GM18519 (cell line): ENCODE data around the gene CENPP.
"Not testable (repeated sequence)": the region's sequence is repeated elsewhere in the genome, so short reads cannot be mapped to it uniquely, and the experiment has no call there.

ENCODE experiments used
- ATAC-seq: cut with Tn5 transposase; IDR thresholded peaks from one replicate; pipeline ENCODE4 v1.9.1; 2021; ENCODE audit warnings: mild to moderate bottlenecking, moderate library complexity; ENCODE audit not compliant: unreplicated experiment, low FRiP score

CENPP gene

DNA sequence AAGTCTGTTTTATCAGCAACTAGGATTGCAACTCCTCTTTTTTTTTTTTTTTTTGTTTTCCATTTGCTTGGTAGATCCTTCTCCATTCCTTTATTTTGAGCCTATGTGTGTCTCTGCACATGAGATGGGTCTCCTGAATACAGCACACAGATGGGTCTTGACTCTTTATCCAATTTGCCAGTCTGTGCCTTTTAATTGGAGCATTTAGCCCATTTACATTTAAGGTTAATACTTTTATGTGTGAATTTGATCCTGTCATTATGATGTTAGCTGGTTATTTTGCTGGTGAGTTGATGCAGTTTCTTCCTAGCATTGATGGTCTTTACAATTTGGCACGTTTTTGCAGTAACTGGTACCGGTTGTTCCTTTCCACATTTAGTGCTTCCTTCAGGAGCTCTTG lies 246.1 kb downstream of the CENPP start:
- not testable (repeated sequence) for ATAC-seq

DNA sequence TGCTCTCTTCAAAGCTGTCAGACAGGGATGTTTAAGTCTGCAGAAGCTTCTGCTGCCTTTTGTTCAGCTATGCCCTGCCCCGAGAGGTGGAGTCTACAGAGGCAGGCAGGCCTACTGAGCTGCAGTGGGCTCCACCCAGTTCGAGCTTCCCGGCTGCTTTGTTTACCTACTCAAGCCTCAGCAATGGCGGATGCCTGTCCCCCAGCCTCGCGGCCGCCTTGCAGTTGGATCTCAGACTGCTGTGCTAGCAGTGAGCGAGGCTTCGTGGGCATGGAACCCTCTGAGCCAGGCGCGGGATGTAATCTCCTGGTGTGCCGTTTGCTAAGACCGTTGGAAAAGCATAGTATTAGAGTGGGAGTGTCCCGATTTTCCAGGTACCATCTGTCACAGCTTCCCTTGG lies 247.9 kb downstream of the CENPP start:
- not testable (repeated sequence) for ATAC-seq

DNA sequence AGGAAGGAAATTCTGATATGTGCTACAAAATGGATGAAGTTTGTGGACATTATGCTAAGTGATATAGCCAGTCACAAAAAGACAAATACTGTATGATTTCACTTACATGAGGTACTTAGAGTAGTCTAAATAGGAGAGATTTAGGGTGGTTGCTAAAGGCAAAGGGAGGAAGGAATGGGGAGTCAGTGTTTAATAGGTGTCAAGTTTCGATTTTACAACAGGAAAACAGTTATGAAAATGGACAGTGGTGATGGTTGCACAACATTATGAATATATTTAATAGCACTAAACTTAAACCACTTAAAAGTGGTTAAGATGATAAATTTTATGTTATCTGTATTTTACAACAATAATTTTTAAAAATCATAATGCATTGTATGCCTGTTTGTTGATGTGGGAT lies 250.4 kb downstream of the CENPP start:
- ATAC-seq = no peak

DNA sequence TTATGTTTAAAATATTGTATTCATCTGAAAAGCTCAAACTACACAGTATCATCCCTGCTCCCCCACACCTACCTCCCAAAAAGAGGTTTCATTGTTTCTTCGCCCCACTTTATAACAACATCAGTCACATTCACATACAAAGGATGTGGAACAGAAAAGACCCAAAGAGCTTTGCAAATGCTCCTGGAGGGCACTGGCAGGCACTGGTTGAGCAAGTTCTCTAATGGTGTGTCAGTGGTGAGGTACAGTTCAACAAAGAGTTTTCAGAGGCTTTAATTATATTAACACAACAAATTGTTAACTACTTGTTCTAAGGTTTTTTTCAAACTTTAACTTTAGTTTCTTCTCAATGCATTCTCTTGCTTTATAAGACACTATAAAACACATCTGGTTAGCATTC lies 264.2 kb downstream of the CENPP start:
- no peak for ATAC-seq

DNA sequence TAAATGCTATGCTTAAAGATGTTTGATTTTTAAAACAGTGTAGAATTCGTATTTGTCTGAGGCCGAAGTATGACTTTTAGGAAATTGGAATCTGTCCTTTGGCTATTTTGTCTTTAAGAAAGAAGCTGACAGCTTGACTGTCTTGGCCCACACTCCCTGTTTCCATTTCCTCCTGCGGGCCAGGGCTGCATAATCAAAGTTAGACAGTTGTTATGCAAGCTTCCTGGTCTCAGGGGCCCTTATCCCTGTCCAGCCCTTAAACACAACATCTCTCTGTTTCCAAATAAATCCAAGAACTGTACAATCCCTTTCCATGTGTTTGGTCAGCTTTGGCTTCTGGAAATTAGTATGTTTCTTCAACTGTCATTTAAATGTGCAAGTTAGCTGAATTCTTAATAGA lies 264.6 kb downstream of the CENPP start:
- no peak for ATAC-seq

DNA sequence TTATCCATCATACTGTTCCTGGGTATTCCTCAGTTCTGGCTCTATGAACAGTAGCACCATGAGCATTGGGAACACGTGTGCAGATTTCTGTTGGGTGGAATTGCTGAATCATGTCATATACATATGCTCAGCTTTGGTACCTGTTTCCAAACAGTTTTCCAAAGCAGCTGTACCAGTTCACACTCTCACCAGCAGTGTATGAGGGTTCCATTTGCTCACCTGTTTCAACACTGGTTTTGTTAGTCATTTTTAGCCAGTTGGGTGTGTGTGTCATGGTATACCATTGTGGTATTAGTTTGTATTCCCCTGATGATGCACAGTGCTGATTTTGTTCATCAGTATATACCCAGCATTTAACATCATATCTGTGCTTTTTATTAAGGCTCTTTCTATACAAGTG lies 266.8 kb downstream of the CENPP start:
- ATAC-seq = no peak

DNA sequence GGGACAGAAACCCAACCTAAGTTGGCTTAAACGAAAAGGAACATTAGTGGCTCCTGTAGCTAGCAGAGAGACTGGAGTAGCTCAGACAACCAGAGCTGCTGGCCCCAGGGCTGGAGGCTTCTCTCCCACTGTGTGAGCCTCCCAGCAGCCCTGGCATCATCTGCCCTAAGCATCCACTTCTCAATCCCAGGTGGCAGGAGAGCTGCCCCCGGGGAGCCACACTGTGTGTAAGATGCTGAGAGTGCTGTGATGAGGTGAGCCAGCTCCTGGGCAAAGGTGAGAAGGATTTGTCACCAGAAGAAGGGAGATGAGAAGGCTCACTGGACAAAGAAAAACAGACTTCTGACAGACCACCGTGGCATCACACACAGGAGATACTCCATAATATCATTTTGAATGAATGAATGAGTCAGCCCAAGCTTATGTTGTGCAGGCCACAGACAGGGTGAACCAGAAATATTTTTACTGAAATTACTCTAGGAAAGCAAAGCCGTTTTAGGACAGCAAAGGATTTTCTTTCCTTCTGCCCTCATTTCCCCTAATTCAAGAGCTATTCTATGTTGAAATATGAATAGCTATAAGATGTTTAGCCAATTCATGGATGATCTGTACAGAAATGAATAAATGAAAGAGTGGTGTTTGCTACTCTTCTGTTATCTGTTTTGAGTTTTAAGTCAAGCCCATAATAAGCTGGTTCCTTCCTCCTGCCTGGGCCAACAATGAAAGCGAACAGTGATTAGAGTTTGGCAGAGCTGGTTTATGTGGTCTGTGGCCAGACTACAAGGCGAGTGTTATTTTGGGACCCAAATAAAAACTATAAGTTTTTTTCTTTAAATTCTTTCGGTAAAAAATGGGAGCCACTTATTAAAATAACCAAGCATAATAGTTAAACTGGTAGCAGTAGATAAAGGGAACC lies 267.5 kb downstream of the CENPP start:
- no peak for ATAC-seq

DNA sequence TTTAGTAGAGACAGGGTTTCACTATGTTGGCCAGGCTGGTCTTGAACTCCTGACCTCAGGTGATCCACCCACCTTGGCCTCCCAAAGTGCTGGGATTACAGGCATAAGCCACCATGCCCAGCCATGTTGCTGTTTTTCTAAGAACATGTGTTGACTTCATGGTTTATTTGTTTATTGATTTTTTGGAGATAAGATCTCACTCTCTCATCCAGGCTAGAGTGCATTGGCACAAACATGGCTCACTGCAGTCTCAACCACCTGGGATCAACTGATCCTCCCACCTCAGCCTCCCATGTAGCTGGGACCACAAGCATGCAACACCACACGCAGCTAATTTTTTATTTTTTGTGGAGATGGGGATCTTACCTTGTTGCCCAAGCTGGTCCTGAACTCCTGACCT lies 269.3 kb downstream of the CENPP start:
- ATAC-seq = not testable (repeated sequence)

DNA sequence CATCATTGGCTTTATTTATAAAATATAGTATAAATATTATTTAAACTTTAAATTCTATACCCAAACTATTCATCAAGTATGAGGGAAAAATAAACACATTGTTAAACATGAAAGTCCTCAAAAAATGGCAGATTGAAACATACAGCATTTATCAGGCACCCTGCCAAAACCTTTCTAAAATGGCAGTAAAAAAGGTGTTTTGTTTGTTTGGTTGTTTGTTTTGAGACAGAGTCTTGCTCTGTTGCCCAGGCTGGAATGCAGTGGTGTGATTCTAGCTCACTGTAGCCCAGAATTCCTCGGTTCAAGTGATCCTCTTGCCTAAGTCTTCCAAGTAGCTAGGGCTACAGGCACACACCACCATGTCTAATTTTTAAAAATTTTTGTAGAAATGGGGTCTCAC lies 270.2 kb downstream of the CENPP start:
- ATAC-seq = no peak

DNA sequence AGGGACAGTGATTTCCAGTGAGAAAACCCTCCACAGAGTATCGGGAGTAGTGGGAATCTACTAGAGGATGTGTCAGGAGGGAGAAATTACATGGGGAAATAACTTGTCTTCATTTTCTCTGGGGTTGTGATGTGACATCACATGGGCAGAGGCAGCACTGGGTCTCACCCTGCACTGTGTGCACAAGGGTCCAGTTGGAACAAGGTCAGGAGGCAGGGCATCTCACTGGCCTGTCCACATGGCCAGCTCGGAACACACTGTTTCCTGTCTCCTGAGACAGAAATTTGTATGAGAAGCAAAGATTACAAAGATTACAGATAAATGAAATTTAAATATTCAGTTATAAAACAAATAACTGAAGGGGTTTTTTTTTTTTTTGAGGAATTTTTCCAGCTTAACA lies 272.6 kb downstream of the CENPP start:
- ATAC-seq = no peak

DNA sequence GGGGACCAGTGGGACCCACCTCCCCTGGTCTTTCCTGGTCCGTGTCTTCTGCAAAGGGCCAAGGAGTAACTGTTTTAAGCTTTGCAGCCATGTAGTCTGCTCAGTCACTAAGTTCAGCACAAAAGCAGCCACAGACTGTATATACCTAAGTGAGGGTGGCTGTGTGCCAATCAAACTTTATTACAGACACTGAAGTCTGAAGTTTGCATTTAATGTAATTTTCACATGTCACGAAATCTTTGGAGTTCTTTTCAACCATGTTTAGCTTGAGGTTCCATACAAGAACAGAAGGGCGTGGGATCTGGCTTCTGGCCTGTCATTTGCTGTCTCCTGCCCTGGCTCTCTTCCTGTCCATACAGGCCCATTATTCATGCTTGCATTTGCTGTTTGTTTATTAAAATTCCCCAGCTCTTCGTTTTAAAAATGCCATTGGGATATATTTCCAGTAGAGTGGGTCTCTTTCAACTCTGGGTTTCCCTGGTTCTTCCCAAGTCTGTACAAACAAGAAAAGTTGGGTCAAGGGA lies 274.2 kb downstream of the CENPP start:
- ATAC-seq = no peak

DNA sequence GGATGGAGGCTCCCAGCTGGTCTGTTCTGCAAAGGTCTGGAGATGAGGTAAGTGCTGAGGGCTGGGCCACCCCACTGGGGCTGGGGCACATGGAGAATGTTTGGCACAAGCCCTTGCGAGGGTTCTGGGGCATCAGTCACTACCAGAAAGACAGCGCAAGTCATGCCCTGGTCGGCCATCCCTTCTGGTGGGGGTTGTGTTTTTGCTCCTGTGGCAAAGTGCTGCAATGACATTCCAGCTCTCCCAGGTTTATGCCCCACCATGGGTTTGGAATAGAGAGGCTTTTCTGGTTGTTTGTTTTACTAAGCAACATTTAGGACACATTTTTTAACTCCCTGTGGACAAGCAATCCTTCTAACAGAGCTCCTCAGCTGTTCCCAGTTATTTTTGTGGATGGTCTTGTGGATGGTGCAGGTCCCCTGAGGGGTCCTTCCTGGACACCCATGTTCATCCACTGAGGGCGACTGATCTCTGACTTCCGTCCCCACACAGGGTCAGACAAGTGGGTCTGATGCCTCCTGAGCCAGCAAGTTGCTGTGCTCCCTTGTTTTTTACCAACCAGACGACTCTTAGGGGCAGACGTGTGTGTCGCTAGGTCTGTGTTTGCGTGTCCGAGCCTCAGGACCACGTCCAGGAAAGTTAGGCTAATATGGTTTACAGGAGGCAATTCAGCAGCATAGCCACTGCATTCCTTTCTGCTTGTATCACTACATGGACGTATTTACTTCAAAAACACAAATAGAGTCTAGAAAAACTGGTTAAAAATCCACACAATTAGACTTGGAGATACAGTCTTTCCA lies 274.9 kb downstream of the CENPP start:
- no peak for ATAC-seq

DNA sequence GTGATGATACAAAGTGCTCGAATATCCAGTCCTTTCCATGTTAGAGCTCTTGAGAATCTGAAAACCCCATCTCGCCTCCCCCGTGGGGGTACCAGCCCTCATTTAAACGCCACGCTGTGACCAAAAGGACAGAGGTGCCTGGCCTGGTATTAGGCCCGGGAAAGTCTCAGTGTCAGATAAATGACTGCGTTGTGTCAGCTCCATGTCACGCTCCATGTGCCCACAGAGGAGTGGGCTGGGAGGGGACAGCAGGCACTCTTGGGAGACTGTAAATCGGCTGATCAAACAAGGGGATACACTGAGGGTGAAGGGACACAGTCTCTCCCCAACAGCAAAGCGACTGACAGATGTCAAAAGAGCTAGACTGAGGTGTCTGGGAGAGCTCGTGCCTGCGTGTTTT lies 275.7 kb downstream of the CENPP start:
- ATAC-seq = no peak

DNA sequence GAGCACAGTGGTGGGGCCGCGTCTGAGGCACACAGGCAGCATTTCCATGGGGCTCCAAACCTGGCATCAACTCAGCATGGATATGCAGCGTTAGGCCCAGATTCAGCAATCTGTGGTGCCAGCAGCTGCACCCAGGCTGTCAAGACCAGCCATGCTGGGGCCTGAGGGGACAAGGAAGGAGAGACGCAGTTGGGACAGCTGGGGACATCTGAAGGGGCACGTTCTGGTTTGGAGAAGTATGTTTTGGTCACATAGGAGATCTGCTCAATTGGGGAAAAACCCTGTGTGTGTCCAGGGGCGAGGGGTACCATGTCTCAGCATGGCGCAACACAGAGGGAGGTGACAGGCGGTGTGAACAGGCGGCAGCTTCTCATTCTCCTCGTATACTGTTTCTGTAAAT lies 276.7 kb downstream of the CENPP start:
- ATAC-seq = no peak

DNA sequence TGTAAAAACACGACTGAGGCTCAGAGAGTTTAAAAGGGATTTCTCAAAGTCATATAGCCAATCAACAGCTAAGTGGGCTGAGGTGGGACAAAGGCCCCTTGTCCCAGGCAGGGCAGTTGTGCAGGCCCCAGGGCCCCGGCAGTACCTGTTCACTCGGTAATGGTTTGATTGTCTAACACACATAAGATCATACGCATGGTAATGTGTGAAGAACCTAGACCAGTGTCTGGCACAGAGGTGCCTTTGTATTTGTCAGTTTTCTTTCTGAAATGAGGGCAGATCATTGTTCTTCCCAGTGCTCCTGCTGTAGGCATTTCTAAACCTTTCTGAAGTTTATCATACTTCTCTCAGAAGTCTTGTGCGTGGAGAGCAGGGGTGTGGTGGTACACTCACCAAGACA lies 277.3 kb downstream of the CENPP start:
- ATAC-seq = no peak

DNA sequence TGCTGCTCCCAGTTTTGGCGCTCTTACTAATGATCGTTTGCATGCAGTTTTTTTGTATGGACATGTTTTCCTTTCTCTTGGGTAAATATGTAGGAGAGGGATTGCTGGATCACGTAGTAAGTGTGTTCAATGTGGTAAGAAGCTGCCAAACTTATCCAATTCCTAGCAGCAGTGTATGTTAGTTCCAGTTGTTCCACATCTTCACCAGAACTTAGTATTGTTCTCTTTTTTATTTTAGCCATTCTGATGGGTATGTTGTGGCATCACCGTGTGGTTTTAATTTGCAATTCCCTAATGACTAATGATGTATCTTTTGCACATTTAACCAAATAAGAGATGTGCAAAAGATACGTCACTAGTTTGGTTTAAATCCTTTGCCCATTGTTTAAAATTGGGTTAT lies 278.2 kb downstream of the CENPP start:
- ATAC-seq = no peak

DNA sequence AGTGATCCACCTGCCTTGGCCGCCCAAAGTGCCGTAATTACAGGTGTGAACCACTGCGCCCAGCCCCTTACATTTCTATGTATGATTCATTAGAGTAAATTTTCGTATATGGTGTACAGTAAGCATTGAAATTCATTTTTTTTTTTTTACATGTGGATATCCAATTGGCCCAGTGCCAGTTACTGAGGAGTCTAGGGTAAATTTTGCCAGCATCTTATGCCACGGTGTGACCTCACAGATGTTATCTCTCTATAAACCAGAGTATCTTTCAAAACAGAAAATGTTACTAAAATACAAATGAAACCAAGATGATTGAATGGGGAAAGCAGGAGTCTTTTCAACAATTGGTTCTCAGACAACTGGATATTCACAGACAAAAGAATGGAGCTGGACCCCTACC lies 279.5 kb downstream of the CENPP start:
- ATAC-seq = no peak

DNA sequence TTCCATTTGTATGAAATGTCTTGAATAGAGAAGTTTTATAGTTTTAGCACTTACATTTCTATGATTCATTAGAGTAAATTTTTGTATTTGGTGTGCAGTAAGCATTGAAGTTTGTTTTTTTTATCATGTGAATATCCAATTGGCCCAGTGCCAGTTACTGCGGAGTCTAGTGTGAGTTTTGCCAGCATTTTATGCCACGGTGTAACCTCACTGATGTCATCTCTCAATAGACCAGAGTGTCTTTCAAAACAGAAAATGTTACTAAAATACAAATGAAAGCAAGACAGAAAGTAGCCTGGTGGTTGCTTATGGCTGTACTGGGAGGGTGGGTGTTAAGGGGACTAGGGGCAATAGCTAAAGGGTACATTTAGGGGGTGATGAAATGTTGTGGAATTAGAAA lies 281.3 kb downstream of the CENPP start:
- no peak for ATAC-seq

DNA sequence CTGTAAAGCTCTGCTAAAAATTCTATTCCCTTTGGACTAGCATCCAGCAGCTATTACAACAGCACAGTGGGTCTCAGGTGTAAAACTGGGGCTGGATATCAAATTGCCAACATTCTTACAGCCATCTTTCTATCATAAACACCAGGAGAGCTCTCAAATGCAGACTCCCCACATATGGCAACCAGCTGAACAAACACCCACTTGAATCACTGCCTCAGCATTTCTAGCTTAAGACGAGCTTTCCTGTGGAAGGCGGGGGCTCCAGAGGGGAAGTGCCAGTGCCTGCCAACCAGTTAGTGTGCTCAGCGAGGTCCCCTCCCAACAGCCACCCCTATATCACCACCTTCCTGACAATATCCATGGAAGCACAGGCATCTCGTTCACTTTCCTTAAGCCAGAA lies 282.0 kb downstream of the CENPP start:
- ATAC-seq = no peak

DNA sequence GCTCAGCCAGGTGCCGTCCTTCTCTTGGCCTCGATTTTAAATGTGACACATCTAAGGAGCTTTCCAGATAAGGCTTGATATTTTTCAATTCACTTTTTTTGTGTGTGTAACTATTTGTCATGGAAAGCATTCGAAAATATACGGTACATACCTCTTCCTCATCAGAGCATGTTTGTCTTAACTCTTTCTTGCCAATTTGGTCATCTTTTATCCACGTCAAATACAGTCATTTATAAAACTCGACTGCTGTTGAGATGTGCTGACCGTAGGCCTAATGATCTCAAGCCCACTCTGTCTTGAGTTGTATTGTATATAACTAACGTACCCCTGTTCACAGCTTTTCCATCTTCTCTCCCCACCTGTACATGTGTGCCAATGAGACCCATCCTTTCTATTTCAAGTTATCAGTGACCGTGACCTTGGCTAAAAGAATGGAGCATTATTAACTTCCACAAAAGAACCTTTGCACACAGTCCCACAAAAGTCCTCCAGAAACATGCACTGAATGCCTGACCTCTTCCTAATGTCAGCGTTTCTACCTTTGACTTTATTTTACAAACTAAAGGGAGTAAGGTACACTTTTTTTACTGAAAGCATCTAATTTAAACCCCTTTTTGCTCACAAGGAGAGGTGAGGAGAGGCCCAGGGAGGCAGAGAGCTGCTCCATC lies 282.6 kb downstream of the CENPP start:
- ATAC-seq = no peak

DNA sequence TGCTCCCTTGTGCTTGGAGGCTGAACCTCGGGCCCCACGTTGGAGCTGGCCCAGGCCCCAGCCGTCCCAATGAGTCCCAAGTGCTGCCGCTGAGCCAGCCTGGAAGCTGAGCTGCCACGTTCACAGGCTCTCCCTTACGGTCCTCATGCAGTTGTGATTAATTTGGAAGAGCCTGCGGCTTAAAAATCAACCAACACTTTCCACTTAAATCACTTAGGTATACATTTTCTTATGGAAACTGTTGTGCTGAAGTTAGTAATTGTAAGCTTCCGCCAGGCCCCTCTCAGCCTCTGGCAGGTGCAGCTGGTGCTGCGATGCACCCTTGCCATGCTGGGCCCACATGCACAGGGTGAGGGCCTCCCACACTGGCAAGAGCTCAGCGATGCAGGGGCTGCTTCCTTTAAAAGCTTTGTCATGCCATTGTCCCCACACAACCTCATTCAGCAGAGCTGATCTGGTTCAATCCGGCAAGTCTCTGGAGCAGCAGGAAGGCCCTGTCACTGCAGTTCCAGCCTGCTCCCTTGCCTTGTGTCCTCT lies 283.2 kb downstream of the CENPP start:
- no peak for ATAC-seq
